ENCODE data around the gene RAB3GAP2. TPM values are rescaled to one million over a fixed set of nuclear protein-coding genes. Genes with fewer than 3 reads are reported as not detected.
"Not testable (repeated sequence)": the region's sequence is repeated elsewhere in the genome, so short reads cannot be mapped to it uniquely, and the experiment has no call there.

Gene RAB3GAP2
- total RNA-seq, 1 donor from 2014 or later = 23.9 TPM

DNA sequence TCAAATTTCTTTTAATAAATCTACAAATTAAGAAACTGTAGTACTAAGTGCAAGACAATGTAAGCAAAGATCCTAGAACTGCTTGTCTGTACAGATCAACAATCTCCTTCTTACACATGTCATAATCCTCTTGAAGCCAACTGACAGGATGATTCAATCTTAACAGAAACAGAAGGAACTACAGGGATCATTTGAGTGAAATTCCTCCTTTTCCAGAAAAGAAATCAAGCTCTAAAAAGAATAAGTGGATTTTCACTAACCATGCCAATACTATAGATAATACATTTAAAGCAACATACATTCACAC is 53.2 kb downstream of the RAB3GAP2 start:
- DNase-seq (no peak), ATAC-seq (ENCODE audit: poor library complexity) (no peak)
- intact Hi-C loops (cut with DNase I) = no loop called here

DNA sequence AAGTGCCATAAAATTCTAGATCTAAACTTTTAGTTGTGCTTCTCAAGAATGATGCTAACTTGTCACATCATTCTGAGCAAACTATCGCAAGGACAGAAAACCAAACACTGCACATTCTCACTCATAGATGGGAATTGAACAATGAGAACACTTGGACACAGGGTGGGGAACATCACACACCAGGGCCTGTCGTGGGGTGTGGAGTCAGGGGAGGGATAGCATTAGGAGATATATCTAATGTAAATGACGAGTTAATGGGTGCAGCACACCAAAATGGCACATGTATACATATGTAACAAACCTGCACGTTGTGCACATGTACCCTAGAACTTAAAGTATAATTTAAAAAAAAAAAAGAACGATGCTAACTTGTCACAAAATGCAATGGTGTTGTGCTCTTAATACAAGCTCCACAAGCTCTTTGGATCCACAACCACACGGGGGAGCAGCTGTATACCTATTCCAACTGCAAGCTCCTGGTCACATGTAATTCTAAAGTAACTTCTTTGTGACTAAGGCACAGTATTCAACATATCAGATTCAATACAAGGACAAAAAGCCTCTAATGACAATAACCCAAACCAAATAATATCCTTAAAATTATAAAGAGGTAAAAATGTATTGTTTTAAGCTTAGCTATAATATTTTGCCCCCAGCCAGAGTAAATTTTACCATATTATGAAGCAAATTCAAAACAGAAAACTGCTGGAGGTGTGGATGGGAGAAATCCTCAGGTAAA is 53.7 kb downstream of the RAB3GAP2 start:
- ATAC-seq (ENCODE audit: poor library complexity) = peak; percentile 92
- intact Hi-C loops (cut with DNase I) = not testable (repeated sequence)
- peak; percentile 59 for DNase-seq

DNA sequence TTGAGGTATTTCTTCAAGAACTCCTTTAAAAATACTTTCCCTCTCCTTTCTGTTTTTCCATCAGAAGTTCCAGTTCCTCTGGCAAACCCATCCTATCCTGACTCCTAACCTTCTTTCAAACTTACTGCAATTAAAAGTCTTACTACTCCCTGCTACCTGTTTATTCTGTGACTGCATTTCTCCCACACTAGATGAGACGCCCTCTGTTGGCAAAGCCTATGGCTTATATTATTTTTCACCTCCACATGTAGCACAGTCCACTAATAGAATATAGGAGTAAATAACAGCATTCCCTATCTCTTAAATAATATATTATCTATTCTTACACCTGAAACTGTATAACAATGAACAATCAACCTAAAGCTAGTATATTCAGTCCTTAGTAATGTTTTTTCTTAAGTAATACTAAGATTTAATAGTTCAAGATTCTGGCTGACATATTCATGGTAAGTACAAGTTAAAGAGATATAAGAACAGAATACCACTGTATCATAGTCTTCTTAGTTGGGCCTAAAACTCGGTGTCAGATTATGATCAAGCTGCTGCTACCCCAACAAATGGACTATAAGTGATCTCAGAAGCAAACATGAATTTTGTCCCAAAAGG is 54.8 kb downstream of the RAB3GAP2 start:
- no peak for ATAC-seq (ENCODE audit: poor library complexity)
- no peak for DNase-seq
- intact Hi-C loops (cut with DNase I) = no loop called here

DNA sequence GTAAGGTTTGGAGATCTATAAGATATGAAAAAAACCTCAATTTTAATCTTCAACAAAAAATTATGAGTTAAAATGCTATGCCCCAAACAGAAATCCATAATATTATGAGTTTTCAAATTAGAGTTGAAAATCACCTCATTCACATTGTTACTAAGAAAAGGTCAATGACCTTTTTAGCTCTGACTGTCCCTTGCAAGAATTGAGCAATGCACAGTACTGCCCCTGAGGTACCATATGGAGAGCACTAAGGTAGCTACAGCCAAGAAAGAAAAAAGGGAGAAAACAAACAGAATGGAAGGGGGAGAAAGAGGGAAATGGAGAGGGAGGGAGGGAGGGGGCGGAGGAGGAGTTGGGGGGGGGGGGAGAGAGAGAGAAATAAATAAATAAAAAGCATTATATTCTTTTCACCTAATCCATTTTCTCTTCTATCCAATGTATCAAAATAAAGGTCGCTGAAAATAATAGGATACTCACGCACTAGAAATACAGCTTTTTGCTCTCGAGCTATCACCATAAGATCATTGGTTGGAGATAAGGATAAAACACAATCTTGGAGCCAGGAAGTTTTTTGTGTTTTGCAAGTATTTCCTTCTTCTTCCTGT is 58.8 kb downstream of the RAB3GAP2 start:
- DNase-seq (no peak), ATAC-seq (ENCODE audit: poor library complexity) (no peak)
- intact Hi-C loops (cut with DNase I) = no loop called here

DNA sequence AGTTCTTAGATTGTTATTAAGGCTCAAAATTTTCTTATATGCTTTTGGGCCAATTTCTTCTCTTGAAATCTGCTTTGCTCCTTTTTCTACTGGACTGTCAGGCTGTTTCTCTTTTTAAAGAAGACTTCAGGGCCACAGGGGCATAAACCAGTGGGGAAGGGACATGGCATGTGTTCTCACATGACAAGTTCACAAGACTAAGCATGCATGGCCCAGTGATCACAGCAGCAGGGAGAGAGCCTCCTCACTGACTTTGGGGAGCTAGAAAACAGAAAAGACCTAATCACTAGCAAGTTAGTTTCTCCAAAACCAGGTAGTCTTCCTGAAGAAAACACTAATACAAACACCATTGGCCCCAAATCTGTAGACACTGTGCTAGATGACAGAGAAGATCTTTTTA is 64.8 kb downstream of the RAB3GAP2 start:
- intact Hi-C loops (cut with DNase I) = no loop called here
- DNase-seq (no peak), ATAC-seq (ENCODE audit: poor library complexity) (no peak)

DNA sequence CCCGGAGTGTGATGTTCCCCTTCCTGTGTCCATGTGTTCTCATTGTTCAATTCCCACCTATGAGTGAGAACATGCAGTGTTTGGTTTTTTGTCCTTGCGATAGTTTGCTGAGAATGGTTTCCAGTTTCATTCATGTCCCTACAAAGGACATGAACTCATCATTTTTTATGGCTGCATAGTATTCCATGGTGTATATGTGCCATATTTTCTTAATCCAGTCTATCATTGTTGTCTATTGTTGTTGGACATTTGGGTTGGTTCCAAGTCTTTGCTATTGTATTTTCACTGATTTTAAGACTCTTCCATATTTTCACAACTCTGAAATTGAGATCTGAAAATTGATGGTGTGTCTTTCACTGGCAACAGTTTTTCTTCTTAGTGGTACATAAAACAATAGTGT is 67.5 kb downstream of the RAB3GAP2 start:
- intact Hi-C loops (cut with DNase I); ATAC-seq (ENCODE audit: poor library complexity); DNase-seq: not testable (repeated sequence)

DNA sequence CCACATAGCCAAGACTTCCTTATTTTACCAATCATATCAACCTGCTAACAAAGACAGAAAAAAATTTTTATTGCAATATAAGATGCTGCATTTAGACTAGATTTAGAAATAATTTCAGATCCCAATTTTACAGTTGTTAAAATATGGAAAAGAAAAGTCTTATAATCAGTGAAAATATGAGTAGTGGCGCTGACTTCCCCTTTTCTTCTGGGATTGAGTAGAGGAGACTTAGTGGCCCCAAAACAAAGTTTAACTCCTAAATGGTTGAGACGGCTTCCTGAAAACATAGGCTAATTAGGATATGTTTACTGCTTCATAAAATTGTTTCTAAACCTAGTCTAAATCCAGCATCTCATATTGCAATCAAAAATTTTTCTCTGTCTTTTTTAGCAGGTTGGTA is 68.4 kb downstream of the RAB3GAP2 start:
- ATAC-seq (ENCODE audit: poor library complexity) (no peak), DNase-seq (no peak)

DNA sequence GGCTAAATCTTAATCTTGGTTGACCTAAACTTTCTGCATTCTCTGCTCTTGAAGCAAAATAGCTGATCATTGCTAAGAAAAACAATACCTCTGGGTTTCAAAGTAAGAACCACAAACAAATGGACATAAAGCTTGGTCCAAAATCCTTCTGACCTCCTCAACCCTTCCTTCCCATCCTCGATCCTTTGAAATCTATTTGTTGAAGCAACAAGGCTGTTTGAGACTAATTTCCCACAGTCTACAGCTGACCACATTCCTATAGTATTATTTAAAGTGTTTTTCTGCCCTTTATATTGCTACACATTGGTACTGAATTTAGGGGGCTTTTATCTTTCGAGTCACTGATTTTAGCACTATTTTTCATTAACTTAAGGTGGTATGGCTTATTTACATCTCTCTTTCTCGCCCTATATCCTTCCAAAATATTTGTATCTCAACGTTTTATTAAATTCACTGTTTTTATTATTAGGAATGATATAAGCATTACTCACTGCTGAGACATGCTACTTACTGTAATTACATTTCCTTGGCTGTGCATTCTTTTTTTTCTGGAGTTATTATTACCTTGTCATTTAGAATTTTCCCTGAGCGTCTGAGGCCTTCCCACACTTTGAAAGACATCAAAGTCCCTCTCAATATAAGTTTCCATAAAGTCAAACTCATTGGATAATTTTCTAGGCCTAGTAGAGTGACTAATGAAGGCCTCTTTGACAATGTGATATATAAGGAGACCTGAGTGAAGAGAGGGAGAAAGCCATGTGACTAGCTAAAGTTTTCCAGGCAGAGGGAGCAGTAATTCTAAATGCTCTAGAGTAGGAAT is 73.9 kb downstream of the RAB3GAP2 start:
- DNase-seq (no peak), ATAC-seq (ENCODE audit: poor library complexity) (no peak)
- intact Hi-C loops (cut with DNase I) = no loop called here

More for the DNA sequence above, 68.4 kb downstream of the RAB3GAP2 start:
- intact Hi-C loops (cut with DNase I) = no loop called here

DNA sequence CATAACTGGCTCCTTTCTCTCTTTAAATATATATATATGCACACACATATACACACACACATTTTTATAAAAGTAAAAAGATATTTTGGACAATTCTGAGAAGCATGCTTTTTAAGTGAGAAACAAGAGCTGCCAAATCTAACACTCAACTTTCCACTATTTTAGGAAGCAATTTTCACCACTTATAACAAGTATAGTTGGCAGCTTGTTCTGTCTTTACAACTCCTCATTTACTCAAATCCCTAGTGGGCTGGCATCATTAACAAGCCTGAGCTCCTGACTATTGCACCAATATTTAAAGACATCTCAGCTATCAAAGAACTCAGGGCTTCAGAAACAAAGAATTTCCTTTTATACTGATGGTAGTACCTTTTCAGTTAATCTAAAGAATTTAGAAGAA is 76.6 kb downstream of the RAB3GAP2 start:
- intact Hi-C loops (cut with DNase I) = no loop called here
- ATAC-seq (ENCODE audit: poor library complexity) (no peak), DNase-seq (no peak)

DNA sequence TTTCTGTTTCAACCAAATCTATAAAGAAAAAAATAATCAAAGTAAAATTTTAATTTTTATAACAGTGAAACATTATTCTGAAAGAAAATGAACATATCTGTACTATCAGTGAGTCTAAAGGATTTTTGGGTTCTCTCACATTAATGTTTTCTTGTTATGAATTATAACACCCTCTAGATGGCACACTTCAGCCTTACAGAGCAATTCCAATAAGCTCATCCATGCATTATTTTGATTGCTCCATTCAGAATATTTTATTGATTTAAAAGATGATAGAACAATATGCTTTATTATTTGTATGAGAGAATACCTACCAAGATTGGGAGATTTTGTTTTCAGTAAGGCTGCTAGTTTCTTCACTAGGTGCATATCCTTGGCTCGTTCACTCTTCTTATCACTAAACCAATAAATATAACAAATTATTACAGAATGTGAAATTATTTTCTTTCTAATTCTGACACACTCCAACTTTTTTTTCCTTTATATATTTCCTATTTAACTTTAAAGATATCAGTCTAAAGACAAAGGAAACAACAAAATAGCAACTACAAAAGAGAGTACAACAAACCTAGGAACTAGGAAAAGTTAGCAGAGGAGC is 82.4 kb downstream of the RAB3GAP2 start:
- DNase-seq = no peak
- no peak for ATAC-seq (ENCODE audit: poor library complexity)
- intact Hi-C loops (cut with DNase I) = no loop called here

DNA sequence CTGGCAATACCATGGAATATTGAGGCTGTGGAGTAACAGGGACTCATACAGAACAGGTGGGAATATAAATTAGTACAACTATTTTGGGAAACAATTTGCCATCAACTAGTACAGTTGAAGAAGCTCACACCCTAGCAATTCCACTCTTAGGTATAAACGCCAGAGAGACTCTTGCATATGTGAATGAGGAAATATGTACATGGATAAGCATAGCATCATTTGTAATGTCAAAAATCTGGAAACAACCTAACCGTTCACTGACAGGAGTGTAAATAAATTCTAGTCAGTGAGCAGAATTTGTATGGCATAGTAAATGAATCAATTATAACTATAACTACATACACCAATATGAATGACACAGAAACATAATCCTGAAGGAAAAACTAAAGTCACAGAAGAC is 83.7 kb downstream of the RAB3GAP2 start:
- ATAC-seq (ENCODE audit: poor library complexity) (no peak), DNase-seq (no peak)
- intact Hi-C loops (cut with DNase I) = no loop called here

DNA sequence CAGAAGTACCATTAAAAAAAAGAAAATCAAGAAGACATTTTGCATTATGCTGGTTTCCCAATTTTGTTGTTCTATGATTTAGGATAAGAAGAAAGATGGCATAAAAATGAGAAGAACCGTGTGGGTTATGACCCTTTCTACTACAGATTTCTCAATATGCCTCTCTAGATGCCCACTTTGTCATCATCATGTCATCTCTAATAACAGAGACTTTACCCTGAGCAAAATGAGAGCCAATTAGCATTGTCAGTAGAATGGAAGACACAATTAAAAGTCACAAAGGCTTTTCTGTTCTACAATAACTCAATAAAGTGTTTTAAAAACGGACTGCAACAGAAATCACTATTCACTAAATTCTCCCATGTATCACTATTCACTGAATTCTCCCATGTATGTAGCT is 85.5 kb downstream of the RAB3GAP2 start:
- intact Hi-C loops (cut with DNase I) = no loop called here
- no peak for DNase-seq
- ATAC-seq (ENCODE audit: poor library complexity) = no peak

DNA sequence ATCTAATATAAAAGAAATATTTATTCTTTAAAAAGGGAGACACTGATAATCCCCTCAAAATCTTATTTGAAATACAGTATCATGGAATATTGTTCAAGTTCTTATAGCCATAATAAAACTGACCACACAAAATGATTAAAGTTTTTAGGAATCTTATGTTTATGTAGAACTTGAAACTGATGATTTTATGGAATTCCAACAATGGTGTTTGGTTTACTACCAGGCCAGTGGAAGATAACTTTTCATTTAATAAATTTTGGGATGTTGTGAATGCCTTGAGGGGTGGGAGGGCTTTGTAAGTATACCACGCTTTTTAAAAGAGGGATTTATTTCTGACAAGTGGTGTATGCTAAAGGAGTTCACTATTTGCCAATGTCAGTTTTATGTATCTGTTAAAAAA is 87.7 kb downstream of the RAB3GAP2 start:
- ATAC-seq (ENCODE audit: poor library complexity) = no peak
- intact Hi-C loops (cut with DNase I) = no loop called here
- DNase-seq = no peak

DNA sequence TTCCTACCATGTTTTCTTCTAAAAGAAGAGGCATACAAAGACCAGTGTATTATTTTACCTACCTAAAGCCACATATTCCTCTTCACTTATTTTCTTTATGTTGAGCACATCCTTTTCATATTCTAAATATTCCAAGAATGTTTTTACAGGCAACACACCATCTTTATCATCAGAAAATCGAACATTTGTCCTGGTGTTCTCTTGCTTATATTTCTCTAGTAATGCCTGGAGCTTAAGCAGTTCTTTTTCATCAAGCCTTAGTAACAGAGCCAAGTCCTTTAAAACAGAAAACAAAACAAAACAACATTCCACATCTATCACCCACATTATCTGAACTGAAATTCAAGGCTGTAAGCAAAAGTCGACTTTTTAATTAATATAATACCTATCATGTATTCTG is 89.6 kb downstream of the RAB3GAP2 start:
- ATAC-seq (ENCODE audit: poor library complexity) = no peak
- intact Hi-C loops (cut with DNase I) = no loop called here
- DNase-seq = no peak

DNA sequence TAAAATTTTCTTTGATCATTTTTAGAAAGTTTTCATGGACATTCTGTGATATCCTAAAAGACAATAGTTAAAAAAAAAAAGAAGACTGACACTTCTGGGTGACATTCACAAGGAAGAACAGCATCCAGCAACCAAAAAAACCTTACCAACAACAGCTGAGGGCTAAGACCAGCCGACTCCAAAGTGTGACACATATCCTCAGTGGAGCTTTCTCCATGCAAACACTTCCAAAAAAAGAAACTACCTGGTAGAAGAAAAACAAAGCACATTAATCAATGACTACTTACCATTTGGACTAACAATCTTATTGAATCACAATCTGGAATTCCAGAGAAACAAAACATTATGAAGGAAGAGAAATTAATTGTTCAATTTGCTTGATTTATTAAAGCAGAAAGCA is 90.1 kb downstream of the RAB3GAP2 start:
- ATAC-seq (ENCODE audit: poor library complexity) (no peak), DNase-seq (no peak)
- intact Hi-C loops (cut with DNase I) = no loop called here

DNA sequence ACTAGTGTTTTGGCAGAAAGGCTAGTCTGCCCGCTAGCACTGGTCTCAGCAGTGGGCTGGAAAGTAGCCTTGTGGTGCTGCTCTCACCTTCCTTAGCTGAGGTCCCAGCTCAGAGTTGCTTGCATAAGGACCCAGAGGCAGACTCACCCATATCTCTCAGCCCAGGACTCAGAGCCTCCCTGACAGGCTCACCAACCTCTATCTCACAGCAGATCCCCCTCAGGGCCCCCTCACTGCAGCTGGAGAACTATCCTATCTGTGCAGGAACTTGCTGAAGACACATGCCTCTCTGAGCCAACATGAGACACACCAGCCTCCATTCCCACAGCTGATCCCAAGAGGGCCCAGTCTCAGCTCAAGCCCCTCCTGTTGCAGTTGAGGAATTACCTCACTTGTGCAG is 95.7 kb downstream of the RAB3GAP2 start:
- ATAC-seq (ENCODE audit: poor library complexity) = no peak
- intact Hi-C loops (cut with DNase I) = no loop called here
- DNase-seq = no peak

DNA sequence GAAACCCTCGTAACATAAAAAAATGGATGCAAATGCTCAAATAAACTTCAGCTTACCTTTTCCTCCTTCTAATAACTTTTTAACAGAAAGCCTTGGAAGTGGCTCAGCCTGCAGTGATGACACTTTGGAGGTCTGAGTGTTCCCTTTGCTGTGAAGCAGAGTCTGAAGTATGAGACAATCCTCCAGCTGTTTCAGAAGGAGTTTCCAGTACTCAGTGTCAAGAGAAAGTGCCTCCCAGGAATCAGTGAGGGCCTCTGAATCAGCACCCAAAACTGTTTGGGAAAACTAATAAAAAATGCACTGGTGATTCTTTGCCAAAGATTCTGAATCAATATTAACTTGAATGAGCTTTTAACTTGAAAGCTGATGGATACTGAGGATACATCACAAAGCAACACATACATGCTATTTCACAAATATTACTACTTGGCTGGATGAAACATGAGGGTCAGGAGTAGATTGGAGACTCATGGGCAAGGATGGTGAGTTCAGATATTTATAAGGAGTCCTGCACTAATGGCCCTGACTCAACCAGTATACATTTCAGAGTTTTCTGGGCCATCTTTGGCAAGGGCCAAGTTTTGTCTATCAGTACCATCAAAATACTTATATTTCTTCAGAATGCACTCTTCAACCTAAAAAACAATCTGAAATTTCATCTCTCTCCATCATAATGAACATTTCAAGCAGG is 101.3 kb downstream of the RAB3GAP2 start:
- ATAC-seq (ENCODE audit: poor library complexity) (no peak), DNase-seq (no peak)
- intact Hi-C loops (cut with DNase I) = no loop called here

DNA sequence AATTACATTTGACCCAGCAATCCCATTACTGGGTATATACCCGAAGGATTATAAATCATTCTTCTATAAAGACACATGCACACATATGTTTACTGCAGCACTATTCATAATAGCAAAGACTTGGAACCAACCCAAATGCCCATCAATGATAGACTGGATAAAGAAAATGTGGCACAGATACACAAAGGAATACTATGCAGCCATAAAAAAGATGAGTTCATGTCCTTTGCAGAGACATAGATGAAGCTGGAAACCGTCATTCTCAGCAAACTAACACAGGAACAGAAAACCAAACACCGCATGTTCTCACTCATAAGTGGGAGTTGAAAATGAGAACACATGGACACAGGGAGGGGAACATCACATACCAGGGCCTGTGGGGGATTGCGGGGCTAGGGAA is 102.4 kb downstream of the RAB3GAP2 start:
- DNase-seq; intact Hi-C loops (cut with DNase I); ATAC-seq (ENCODE audit: poor library complexity): not testable (repeated sequence)

DNA sequence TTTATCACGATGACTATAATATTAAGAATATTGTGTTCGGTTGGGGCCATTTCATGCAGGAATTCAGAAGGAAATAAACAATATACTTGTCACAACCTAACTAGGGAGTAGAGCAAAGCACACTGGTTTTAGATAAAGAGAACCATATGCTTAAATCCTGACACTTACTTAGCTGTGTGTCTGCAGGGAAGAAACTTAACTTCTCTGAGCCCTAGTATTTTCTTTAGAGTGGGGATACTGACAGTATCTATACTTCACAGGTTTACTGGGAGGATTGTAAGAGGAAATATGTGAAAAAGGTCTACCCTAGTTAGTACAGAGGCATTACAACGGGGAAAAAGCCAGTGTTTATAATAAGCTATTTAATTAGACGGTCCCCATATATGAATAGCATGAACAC is 105.4 kb downstream of the RAB3GAP2 start:
- ATAC-seq (ENCODE audit: poor library complexity) (no peak), DNase-seq (no peak)
- intact Hi-C loops (cut with DNase I) = no loop called here
